Activated CD8-positive, alpha-beta memory T cell treated with anti-CD3 and anti-CD28 coated beads for 48 hours (primary cell): Measurements from ENCODE around the gene GINS1.

ENCODE experiments used
- DNase-seq, 3 experiments: peaks; one replicate each; pipeline ENCODE4 v3.0.0-alpha.2; 2020; ENCODE audit warnings: low read depth in 2 of 3, low spot score in 2 of 3

GINS1 gene

DNA sequence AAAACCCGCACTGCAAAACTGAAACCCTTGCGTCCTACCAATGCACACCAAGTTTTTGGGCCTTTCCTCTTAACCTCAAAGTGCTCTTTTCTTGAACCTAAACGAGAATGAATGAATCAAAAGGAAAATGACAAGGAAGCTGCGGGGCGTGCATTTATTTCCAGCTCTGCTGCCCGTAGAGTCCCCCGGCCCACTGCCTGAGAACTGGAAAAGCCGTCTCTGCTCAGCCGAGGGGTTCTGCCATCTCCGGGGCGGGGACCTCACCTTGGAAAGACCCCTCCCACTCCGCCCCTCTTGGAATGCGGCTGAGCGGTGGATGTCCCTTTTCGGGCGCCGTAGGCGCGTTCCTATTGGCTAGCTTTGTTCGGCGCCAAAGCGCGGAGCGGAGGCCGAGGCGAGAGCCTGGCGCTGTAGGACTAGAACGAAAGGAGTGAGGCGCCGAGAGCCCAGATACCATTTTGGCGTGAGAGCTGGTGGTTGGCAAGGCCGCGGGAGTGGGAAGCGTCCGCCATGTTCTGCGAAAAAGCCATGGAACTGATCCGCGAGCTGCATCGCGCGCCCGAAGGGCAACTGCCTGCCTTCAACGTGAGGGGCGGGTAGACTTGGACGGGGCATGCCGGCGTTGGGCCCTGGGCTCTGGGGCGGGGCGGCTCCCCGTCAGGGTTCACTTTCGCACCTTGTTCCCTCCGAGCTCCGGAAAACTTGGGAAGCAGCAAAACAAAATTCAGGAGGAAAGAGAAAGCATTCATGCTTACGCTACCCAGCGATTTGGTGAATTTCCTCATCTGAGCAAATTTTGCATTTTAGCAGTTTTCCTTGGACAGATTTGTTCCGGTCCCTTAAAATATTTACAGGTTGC is at the start of gene GINS1:
Gene GINS1, plus strand, starts transcription at position 363 of the 859 bp plus-strand sequence. Its CDS starts 148 bp downstream, at position 511.
- peak; percentile 76 to 81 (median 77) for DNase-seq

DNA sequence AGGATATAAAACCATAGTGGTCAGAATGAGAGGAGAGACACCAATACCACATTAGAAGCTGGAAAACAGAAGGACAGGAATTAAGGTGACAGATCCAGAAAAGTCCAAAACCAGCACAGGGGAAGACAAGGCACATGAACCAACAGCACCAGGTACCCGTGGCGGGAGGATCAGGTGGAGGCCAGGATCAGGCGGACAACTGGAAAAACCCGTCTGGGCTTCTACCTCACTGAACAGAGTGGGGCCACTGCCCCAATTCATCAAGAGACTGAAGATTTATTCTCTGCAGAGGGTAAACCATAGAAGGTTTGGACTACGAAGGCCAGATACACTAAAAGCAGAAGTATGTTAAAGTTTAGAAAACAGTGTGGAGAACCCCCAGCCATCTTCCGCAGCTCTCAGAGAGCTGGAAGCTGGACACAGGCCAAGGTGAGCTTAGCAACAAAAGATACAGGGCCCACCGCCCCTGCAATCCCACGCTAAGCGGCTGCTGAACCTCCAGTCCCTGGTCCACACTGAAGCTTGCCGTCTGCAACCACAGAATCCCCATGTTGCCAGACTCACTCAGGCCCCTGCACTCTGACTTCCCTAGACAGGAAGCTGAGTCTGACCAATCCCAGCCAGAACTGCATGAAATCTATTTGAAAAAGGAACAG is 46.7 kb upstream of the GINS1 start:
- DNase-seq: no peak

DNA sequence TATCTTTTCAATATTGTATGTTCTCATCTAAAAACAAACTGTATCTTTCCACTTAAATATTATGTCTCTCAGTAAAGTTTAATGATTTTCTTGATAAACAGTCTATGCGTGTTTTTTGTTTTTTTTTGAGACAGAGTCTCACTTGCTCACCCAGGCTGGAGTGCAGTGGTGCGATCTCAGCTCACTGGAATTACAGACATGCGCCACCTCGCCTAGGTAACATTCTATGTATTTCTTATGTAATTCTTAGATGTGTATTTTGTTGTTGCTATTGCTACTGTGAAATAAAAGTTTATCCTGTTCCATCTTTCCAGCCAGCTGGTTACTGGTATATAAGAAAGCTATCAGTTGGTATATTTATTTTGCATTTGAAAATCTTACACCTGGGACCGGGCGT is 46.2 kb upstream of the GINS1 start:
- no peak for DNase-seq

DNA sequence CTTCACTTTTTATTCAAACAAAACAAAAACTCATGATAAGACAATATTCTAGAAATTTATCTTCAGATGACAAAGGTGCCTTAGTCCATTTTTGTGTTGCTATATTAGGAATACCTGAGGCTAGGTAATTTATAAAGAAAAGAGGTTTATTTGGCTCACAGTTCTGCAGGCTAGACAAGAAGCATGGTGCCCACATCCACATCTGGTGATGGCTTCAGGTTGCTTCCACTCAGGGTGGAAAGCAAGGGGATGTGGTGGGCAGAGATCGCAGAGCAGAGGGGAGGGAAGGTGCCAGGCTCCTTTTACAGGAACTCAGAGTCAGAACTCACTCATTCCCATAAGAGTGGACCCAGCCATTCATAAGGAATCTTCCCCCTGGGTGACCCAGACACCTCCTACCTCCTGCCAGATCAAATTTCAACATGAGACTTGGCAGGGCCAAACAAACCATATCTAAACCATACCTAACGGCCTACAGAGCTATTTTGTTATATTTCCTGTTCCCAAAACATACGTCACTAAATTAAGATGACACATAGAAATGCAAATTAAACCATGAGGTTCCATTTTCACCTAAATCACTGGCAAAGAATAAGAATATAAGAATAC is 43.2 kb upstream of the GINS1 start:
- no peak for DNase-seq

DNA sequence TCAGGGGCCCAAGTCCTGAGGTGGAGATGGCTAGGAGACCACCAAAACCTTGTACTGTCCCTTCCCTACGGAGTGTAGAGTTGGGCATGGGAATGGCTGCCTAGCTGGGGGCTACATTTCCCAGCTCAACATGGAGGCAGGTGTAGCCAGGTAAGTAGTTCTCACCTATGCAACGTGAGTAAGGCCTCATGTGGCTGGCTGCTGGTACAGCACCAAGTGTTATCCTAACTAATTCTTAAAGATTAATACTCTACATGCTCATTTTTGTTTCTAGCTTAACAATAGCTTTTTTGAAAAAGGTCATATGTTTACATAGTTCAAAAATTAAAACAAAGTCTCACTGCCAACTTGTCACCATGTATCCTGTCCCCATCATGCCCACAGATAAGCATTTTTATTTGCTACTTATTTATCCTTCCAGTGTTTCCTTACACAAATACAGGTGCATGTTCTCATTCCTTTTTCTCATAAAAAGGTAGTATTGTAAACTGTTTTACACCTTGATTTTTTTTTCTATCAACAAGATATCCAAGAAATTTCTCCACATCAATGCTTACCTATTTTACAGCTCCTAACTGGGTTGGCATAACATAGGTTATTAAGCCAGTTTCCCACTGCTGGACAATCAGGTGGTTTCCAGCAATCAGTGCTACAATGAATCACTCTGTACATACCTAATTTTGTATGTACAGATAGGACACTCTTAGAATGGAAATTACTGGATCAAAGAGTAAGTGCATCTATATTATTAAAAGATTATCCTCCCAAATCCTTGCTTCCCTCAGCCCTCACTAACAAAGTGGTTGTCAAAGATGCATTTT is 42.4 kb upstream of the GINS1 start:
- no peak for DNase-seq

DNA sequence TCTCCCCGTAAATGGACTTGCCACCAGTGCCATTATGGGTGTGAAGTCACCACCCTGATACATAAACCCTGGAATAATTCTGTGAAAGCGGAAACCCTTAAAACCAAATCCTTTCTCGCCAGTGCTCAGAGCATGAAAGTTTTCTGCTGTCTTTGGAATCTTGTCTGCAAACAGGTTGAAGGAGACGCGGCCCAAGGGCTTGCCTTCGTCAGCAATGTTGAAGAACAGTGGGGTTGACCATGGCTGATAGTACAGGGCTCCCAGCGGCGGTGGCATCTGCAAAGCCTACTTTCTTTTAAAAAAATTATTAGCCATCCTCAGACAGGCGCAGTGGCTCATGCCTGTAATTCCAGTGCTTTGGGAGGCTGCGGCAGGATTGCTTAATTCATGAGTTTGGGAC is 38.9 kb upstream of the GINS1 start:
- no peak for DNase-seq

DNA sequence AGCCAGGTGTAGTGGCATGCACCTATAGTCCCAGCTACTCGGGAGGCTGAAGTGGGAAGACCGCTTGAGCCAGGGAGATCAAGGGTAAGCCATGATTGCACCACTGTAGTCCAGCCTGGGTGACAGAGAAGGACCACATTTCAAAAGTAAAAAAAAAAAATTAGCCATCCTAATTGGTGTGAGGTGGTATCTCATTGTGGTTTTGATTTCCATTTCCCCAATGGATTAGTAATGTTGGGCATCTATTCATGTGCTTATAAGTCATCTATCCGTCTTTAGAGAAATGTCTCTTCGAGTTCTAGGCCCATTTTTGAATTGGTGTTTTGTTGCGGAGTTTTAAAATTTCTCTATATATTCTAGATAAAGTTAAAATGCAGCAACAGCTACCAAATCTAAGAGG is 38.5 kb upstream of the GINS1 start:
- DNase-seq: no peak

DNA sequence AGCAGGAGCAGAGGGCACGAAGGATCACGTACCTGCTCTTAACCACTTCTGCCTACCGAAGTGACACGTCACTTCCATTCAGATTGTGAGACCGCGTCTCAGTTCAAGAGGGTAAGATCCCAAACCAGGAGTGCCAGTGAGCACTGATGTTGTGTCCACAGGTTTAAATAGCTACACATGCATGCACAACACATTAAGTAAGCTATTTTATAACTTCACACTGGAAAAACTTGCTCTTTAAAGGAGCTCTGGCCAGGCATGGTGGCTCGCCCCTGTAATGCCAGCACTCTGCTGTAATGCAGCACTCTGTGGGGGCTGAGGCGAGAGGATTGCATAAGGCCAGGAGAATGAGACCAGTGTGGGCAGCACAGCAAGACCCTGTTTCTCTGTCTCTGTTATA is 37.9 kb upstream of the GINS1 start:
- no peak for DNase-seq

DNA sequence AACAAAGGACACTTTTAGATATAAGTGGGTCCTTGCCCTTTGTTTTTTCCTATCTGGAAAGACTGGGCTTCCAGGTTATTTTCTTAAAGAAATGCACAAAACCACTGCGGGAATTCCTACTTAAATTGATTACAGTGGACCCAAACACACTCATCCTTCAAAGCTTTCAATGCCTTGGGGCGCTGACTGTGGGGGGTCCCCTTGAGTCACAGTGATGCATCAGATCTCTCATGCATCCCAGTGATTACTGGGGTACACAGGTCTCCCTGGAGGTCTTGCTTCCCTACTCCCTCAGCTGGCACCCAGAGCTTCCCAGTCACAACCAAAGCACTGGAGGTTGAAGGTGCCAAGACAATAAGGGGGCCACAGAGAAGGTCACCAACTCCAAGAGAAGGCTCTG is 37.5 kb upstream of the GINS1 start:
- DNase-seq: no peak

DNA sequence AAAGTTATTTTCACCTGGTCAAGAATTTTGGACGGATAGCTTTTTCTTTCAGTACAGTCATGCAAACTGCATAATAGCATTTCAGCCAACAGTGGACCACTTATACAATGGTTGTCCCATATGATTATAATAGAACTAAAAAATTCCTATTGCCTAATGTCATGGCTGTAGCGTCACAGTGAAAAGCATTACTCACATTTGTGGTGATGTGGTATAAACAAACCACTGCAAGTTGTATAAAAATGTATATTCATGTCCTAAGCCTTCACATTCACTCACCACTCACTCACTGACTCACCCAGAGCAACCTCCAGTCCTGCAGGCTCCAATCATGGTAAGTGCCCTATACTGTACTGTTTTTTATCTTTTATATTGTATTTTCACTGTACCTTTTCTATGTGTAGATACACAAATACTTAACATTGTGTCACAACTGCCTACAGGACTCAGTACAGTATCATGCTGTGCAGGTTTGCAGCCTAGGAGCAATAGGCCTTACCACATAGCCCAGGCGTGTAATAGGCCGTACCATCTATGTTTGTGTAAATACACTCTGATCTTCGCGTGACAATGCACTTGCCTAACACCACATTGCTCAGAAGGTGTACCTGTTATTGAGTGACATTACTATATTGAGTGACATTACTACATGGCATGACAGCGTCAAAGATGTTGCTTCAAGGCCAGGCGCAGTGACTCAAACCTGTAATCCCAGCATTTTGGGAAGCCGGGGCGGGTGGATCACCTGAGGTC is 34.7 kb upstream of the GINS1 start:
- no peak for DNase-seq

DNA sequence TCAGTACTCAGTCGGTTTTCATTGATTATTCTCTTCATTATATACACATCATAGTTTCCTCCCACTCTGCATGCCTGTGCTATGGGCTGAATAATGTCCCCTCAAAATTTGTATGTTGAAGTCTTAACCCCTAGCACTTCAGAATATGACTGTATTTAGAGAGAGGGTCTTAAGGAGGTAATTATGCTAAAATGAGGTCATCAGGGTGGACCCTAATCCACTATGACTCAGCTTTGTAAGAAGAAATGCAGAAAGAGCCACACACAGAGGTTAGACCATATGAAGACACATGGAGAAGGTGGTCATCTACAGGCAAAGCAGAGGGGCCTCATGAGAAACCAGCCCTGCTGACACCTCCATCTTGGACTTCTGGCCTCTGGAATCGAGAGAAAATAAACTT is 32.6 kb upstream of the GINS1 start:
- no peak for DNase-seq

DNA sequence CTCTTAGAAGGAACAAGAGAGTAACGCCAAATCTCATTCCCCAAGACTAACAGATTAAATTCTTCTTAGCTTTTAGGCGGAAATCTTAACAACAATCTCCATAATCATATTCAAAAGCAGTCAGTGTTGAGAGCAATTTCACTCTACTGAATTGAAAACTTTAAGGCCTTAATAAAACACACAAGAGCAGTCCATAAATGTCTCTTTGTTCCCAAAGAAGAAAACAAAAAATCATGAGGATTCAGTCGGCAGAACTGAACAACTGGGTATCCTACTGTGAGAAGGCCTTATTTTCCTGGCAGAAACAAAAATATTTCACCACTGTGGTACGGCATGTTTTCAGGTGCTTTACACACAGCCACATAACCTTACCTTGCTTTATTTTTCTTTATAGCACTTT is 31.2 kb upstream of the GINS1 start:
- DNase-seq: no peak

DNA sequence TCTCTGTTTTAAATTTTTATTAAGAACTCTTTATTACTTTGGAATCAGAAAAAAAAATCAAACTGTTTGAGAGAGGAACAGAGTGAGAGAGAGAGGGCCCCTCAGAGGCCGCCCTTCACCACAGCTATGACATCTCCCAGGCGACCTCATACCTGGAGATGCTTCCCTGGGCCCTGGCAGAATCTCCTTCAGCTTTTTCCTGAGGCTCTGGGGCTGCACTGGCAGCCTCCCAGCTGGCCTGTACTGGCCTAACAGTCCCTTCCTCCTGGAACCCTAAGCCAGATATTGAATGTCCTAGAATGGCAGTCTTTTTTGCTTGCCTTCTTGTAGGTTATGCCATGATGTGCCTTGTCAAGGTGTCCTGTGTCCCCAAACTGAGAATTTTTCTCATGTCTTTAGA is 30.6 kb upstream of the GINS1 start:
- DNase-seq: no peak

DNA sequence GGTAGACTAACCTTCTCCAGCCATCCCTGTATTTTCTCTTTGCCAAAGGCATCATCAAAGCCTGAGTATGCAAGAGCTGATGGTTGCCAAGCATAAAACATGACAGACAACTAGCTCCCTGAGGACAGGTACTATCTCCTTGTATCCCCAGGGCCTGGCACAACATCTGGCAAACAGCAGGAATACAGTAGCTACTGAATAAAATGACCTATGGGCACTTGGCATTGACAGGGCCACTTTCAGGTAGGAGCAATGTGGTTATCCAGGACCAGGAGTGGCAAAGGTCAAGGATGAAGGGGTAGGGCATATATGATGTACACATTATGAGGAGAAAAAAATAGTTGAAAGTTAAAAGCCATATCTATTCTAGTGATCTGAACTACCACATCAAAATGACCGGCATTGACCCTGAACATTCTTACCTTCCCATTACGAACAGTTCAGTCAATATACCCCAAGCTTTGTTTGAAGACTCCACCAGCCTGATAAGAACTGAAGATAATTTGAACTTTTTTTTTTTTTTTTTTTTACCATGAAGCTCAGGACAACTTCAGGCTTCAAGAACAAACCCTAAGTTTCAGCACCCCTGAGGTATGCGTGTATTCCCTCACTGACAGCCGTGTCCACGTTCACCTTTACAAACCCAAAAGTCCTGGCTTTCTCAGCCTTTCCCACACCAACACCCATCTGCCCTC is 29.1 kb upstream of the GINS1 start:
- DNase-seq: no peak

DNA sequence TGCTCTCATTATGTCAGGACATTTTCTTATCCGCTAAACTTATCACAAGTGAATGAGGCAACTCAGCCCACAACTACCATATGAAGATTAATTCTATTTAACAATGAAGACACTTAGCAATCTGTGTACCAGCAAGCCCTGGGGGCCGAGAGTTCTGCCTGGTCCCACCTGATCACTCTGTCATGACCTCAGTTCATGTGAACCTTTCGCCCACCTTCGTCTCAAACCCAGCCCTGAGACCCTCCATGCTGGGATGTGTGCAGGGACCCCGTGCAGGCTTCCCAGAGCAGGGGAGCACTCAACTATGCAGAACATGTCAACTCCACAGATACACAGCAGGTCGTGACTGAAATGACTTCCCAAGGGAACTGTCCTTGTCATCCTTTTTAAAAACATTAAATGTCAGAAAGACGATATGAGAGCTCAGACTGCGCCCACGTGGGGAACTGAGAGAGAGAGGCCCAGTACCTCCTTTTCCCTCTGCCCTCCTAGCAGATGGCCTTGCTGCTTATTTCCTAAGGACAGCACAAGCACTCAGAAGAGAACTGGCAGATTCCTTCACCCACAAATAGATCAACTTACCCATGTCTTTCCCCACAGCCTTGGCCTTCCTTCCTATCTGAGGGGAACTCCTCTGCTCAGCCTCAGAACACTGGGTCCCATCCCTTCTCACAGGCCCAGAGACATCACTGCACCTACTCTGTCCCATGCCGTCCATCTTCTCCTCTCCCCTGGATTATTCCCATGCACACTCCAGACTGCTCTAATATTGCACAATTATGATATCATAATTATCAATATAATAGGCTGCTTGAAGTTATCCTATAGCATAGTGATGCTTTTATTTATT is 28.4 kb upstream of the GINS1 start:
- DNase-seq: no peak

DNA sequence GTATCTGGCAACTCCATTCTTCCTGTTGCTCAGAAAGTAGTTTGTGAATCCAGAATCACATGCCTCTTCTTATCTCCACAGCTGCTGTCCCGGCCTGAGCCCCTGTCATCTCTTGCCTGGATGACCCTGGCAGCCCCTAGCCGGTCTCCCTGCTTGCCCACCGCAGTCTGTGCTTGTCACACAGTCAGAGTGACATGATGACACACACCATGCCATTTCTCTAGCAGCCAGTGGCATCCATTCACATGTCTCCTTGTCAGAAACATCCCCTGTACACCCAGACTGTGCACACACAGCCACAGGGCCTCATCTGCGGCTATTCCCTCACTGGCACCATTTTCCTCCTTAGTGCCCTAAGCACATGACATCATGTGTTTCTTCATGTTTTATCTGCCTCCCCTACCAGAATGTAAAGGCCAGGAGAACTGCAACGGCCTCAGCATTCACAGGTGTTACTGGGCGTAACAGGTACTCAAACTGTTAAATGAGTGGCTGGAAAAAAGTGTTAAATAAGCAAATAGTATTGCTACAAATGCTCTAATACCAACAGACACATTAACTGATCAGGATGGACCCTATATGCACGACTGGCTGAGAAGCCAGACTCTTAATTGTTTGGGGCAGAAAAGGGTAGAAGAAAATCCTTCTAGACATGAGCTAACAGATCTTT is 26.4 kb upstream of the GINS1 start:
- no peak for DNase-seq

DNA sequence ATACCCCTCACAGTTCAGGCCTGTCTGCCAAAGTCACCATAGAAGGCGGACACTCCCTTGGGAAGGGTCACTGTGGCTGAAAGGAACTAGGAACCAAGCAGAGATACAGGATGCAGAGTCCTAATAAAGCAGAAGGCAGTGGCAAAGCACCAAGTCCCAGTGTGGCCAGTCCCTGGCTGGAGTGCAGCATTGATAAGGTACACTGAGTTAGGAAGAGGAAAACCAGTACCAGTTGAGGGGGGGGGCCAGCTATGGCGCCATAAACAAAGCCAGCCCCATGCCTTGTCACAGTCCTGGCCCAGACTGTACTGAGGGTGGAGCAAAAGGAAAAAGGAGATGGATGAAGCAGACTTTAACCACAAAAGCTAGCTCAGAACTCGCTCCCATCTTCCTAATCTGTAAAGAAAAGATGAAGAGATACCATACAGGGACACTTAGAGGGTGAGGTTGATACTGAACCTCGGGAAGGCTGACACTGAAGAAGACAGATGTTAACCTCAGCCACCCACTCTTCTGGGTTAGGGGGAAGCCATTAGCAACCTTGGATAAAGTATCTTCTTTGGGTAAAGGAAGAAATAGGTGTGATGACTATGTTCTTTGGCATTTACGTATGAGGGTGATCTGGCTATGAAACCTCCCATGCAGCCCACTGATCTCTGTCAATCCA is 24.6 kb upstream of the GINS1 start:
- DNase-seq: no peak

DNA sequence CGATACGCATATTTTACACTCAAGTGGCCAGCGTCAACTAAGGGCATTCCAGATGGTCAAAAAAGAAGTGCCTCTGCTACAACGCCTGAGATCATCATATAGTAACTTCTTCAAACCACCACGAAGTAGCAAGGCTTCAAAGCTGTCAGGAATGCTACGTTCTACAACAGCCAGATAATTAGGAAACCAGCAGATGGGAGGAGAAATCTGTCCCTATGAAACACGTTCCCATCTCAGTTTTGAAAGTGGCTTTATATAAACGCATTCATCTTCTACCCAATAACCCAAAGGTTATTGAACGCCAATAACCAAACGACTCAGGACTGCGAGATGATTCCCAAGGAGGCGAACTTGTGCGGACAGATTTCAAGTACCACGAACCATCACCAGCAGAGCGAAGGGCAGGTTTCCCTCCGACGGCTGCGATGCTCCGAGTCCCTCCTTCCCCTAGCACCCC is 18.0 kb upstream of the GINS1 start:
- no peak for DNase-seq
